SK-N-SH (cell line): ENCODE results near the gene IPO11.

Experiments
- CTCF ChIP-seq: fragments of 200-600 bp; sonication (generic); IDR thresholded peaks from 2 replicates; pipeline ENCODE4 v1.6.1; 2017; ENCODE audit warnings: antibody characterized with exemption, mild to moderate bottlenecking, moderate library complexity
- ELF1 ChIP-seq: IDR thresholded peaks from 2 replicates; pipeline ENCODE4 v1.4.0; 2012
- EP300 ChIP-seq, 2 experiments: IDR thresholded peaks; 2 replicates each; pipeline versions ENCODE4 v1.4.0 to v1.6.1; 2012; ENCODE audit warnings: borderline replicate concordance in 1 of 2, low read depth in 1 of 2, low read length in 1 of 2
- MAX ChIP-seq: IDR thresholded peaks from 2 replicates; pipeline ENCODE4 v1.4.0; 2012; ENCODE audit warnings: low read depth
- MXI1 ChIP-seq: IDR thresholded peaks from 2 replicates; pipeline ENCODE4 v1.6.1; 2012; ENCODE audit warnings: mild to moderate bottlenecking, low read depth, low read length, improper control_type of control experiment
- POLR2AphosphoS5 ChIP-seq: IDR thresholded peaks from 2 replicates; pipeline ENCODE4 v1.6.1; 2012; ENCODE audit warnings: low read depth, low read length
- RCOR1 ChIP-seq: fragments of 150-350 bp; IDR thresholded peaks from 2 replicates; pipeline ENCODE4 v1.6.1; 2017; ENCODE audit warnings: antibody characterized with exemption, low read length
- TAF1 ChIP-seq: IDR thresholded peaks from 2 replicates; pipeline ENCODE4 v1.6.1; 2012; ENCODE audit warnings: low read depth, mild to moderate bottlenecking, low read length, moderate library complexity, borderline replicate concordance
- TEAD4 ChIP-seq: IDR thresholded peaks from 2 replicates; pipeline ENCODE4 v1.4.0; 2012; ENCODE audit warnings: mild to moderate bottlenecking, borderline replicate concordance; ENCODE audit not compliant: insufficient read depth
- USF2 ChIP-seq: fragments of 150-350 bp; IDR thresholded peaks from 2 replicates; pipeline ENCODE4 v1.6.1; 2017; ENCODE audit warnings: antibody characterized with exemption, low read length, low read depth, borderline replicate concordance

GRCh38 chr5:62385131-62385530 lies 27.4 kb upstream of the IPO11 start:
- TF ChIP-seq ELF1, result no peak
- TF ChIP-seq CTCF, result no peak
- no peak for TF ChIP-seq USF2
- no peak for TF ChIP-seq MAX
- no peak for TF ChIP-seq TEAD4
- no peak for TF ChIP-seq TAF1
- TF ChIP-seq MXI1, result no peak
- TF ChIP-seq RCOR1, result no peak
- no peak for TF ChIP-seq EP300 (IDR thresholded peaks at IDR 0.05; ENCODE audit: borderline replicate concordance in 1 of 2, low read depth in 1 of 2, low read length in 1 of 2)
- TF ChIP-seq POLR2AphosphoS5, result no peak
